Ovary (tissue), 3 donors: ENCODE results near the gene FBXO45.

ENCODE experiments used
- EP300 ChIP-seq: sonication (generic); formaldehyde crosslinking; IDR thresholded peaks from one replicate; pipeline ENCODE4 v1.6.1; 2017; ENCODE audit warnings: antibody characterized with exemption
- TF ChIP-seq, protein P1 (sequence below), 3 donors: fragments of 450-650 bp in 2 of 3; fragments of 200-600 bp in 1 of 3; IDR thresholded peaks; one replicate each; pipeline versions ENCODE4 v1.5.1 to v1.8.0; 2016 to 2022; ENCODE audit warnings: antibody characterized with exemption in 3 of 3, mild to moderate bottlenecking in 1 of 3
- donor health status: DM: no; HTN: no; CAD: no.

DNA sequence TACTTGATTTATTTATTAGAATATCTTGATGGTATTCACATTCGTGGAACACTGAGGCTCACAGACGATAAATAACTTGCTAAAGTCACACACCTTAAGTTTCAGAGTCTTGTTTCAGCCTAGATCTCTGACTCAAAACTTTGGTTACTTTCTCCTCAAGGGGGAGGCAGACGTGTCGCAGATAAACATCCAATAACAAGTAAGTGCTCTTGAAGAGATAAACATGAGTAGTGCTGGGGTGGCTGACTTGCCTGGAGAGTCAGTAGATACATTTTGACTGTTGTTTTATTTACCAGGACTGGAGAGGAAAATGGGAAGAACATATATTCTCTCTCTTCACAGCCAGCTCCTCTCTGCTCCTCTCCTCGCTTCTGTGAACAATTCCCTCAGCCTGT is 31.3 kb downstream of the FBXO45 start:
- TF ChIP-seq, protein P1, sequence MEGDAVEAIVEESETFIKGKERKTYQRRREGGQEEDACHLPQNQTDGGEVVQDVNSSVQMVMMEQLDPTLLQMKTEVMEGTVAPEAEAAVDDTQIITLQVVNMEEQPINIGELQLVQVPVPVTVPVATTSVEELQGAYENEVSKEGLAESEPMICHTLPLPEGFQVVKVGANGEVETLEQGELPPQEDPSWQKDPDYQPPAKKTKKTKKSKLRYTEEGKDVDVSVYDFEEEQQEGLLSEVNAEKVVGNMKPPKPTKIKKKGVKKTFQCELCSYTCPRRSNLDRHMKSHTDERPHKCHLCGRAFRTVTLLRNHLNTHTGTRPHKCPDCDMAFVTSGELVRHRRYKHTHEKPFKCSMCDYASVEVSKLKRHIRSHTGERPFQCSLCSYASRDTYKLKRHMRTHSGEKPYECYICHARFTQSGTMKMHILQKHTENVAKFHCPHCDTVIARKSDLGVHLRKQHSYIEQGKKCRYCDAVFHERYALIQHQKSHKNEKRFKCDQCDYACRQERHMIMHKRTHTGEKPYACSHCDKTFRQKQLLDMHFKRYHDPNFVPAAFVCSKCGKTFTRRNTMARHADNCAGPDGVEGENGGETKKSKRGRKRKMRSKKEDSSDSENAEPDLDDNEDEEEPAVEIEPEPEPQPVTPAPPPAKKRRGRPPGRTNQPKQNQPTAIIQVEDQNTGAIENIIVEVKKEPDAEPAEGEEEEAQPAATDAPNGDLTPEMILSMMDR (IDR thresholded peaks at IDR 0.05) = no peak
- no peak for TF ChIP-seq EP300
